Mesenchymal stem cell (in vitro differentiated cells and primary cell): ENCODE results near the gene ESPN.
A peak's percentile ranks its signal among the peaks of the same experiment; 100 is the strongest.

ENCODE experiments used
- DNase-seq: peaks from one replicate; pipeline ENCODE4 v3.0.0-alpha.2; 2013
- H2AFZ ChIP-seq: one replicate; pipeline ENCODE4 v1.6.1; 2013; ENCODE audit warnings: low read depth, mild to moderate bottlenecking, control low read depth, inconsistent platforms, low read length, moderate library complexity
- H2AK5ac ChIP-seq: 2 replicates; pipeline ENCODE4 v1.6.1; 2013; ENCODE audit warnings: low read length, moderate library complexity, mild to moderate bottlenecking, inconsistent platforms; ENCODE audit not compliant: severe bottlenecking
- H2BK120ac ChIP-seq: one replicate; pipeline ENCODE4 v1.6.1; 2013; ENCODE audit warnings: low read depth, mild to moderate bottlenecking, inconsistent platforms, low read length, moderate library complexity
- H2BK12ac ChIP-seq, 2 experiments: one replicate each; pipeline ENCODE4 v1.6.1; 2013; ENCODE audit warnings: inconsistent platforms in 2 of 2, low read length in 2 of 2, mild to moderate bottlenecking in 2 of 2, moderate library complexity in 2 of 2, control low read depth in 1 of 2
- H2BK15ac ChIP-seq: one replicate; pipeline ENCODE4 v1.6.1; 2013; ENCODE audit warnings: mild to moderate bottlenecking, low read depth, inconsistent platforms; ENCODE audit not compliant: poor library complexity, severe bottlenecking
- H2BK5ac ChIP-seq: 2 replicates; pipeline ENCODE4 v1.6.1; 2013; ENCODE audit warnings: low read depth, mild to moderate bottlenecking, low read length, control low read depth, inconsistent platforms; ENCODE audit not compliant: poor library complexity, severe bottlenecking
- H3K14ac ChIP-seq, 2 experiments: one replicate each; pipeline ENCODE4 v1.6.1; 2013; ENCODE audit warnings: inconsistent platforms in 2 of 2, low read length in 2 of 2, control low read depth in 1 of 2, mild to moderate bottlenecking in 1 of 2, moderate library complexity in 1 of 2
- H3K18ac ChIP-seq, 2 experiments: one replicate each; pipeline ENCODE4 v1.6.1; 2013; ENCODE audit warnings: inconsistent platforms in 2 of 2, low read length in 2 of 2, control low read depth in 1 of 2, low read depth in 1 of 2, mild to moderate bottlenecking in 1 of 2
- H3K23ac ChIP-seq, 2 experiments: one replicate each; pipeline ENCODE4 v1.6.1; 2013; ENCODE audit warnings: inconsistent platforms in 2 of 2, low read length in 2 of 2, mild to moderate bottlenecking in 2 of 2, moderate library complexity in 2 of 2, control low read depth in 1 of 2
- H3K27ac ChIP-seq: 2 replicates; pipeline ENCODE4 v1.5.1; 2013; ENCODE audit warnings: mild to moderate bottlenecking, moderate library complexity, low read length, control low read depth, inconsistent platforms; ENCODE audit not compliant: poor library complexity, severe bottlenecking
- H3K27me3 ChIP-seq, 2 experiments: 2 replicates each; pipeline versions ENCODE4 v1.6.1 to v1.7.0; 2013; ENCODE audit warnings: low read length in 2 of 2, mild to moderate bottlenecking in 2 of 2, moderate library complexity in 2 of 2, control low read depth in 1 of 2, inconsistent platforms in 1 of 2; ENCODE audit not compliant: control insufficient read depth in 1 of 2, insufficient read depth in 1 of 2
- H3K36me3 ChIP-seq, 2 experiments: 2 replicates each; pipeline versions ENCODE4 v1.6.1 to v1.7.0; 2013; ENCODE audit warnings: low read length in 2 of 2, control low read depth in 1 of 2, inconsistent platforms in 1 of 2, low read depth in 1 of 2, mild to moderate bottlenecking in 1 of 2; ENCODE audit not compliant: insufficient read depth in 2 of 2, control insufficient read depth in 1 of 2
- H3K4ac ChIP-seq, 2 experiments: one replicate each; pipeline ENCODE4 v1.6.1; 2013; ENCODE audit warnings: inconsistent platforms in 2 of 2, low read length in 2 of 2, mild to moderate bottlenecking in 2 of 2, moderate library complexity in 2 of 2, control low read depth in 1 of 2, low read depth in 1 of 2
- H3K4me1 ChIP-seq: 2 replicates; pipeline ENCODE4 v1.6.1; 2013; ENCODE audit warnings: low read depth, low read length, control low read depth; ENCODE audit not compliant: control insufficient read depth, insufficient read depth
- H3K4me2 ChIP-seq: 2 replicates; pipeline ENCODE4 v1.6.1; 2013; ENCODE audit warnings: low read length, mild to moderate bottlenecking, inconsistent platforms; ENCODE audit not compliant: poor library complexity, severe bottlenecking
- H3K4me3 ChIP-seq, 2 experiments: 2 replicates each; pipeline versions ENCODE4 v1.5.1 to v1.7.0; 2013; ENCODE audit warnings: low read length in 2 of 2, mild to moderate bottlenecking in 2 of 2, control low read depth in 1 of 2, low read depth in 1 of 2; ENCODE audit not compliant: insufficient read depth in 1 of 2
- H3K79me1 ChIP-seq: replicated peaks from 2 replicates; pipeline ENCODE4 v1.6.1; 2013; ENCODE audit warnings: mild to moderate bottlenecking, control low read depth, low read length, inconsistent platforms; ENCODE audit not compliant: poor library complexity, severe bottlenecking
- H3K9ac ChIP-seq: 2 replicates; pipeline ENCODE4 v1.7.0; 2013; ENCODE audit warnings: mild to moderate bottlenecking, low read length, moderate library complexity
- H3K9me3 ChIP-seq: 2 replicates; pipeline ENCODE4 v1.7.0; 2013; ENCODE audit warnings: mild to moderate bottlenecking, low read length; ENCODE audit not compliant: control insufficient read depth
- H4K8ac ChIP-seq: one replicate; pipeline ENCODE4 v1.6.1; 2013; ENCODE audit warnings: inconsistent platforms, mild to moderate bottlenecking, low read length, moderate library complexity
- H4K91ac ChIP-seq: one replicate; pipeline ENCODE4 v1.6.1; 2013; ENCODE audit warnings: mild to moderate bottlenecking, low read length, inconsistent platforms
- WGBS: methylation state at CpG from one replicate; pipeline ENCODE4 v1.1.7; 2013; ENCODE audit warnings: mixed read lengths; 5-methylcytosine and 5-hydroxymethylcytosine counted together

ESPN gene

GRCh38 chr1:6487804-6488484, 63.4 kb downstream of the ESPN start:
- Histone ChIP-seq H2BK15ac (no peak overlapping the region), H4K8ac (peak overlapping the region; percentile 48), H3K4ac (no peak overlapping the region), H3K27me3 (peaks cover 0 to 21% of the 10 kb centered on the region in 2 experiments), H3K4me3 (no peak overlapping the region), H3K9me3 (no peaks in the 10 kb centered on the region), H2BK5ac (no peak overlapping the region), H3K36me3 (peaks cover 0 to 26% of the 10 kb centered on the region in 2 experiments), H2BK120ac (no peak overlapping the region), H3K23ac (no peak overlapping the region), H3K4me2 (no peak overlapping the region), H3K9ac (no peak overlapping the region), H3K18ac (no peak overlapping the region), H3K4me1 (peaks cover 58% of the 10 kb centered on the region), H3K79me1 (peaks cover 53% of the 10 kb centered on the region), H4K91ac (no peak overlapping the region), H2BK12ac (no peak overlapping the region), H3K14ac (no peak overlapping the region), H3K27ac (no peak overlapping the region), H2AK5ac (no peak overlapping the region), H2AFZ (no peak overlapping the region)
- whole genome bisulfite sequencing, result 95% methylated on average over 14 of the region's 14 CpGs
- DNase-seq, result no peak

- H3K27me3 ChIP-seq, result peaks cover 0 to 19% of the 10 kb centered on the region in 2 experiments
- H2BK120ac ChIP-seq, result no peak overlapping the region
- no peak overlapping the region for H3K23ac ChIP-seq
- peak overlapping the region; percentile 16 for H4K91ac ChIP-seq
- H3K14ac ChIP-seq, result no peak overlapping the region
- no peak overlapping the region for H3K18ac ChIP-seq
- peaks cover 50% of the 10 kb centered on the region for H3K79me1 ChIP-seq
- no peak overlapping the region for H2BK15ac ChIP-seq
- peak overlapping the region; percentile 7 for H4K8ac ChIP-seq
- H2AFZ ChIP-seq, result no peak overlapping the region
- H3K36me3 ChIP-seq, result peaks cover 0 to 24% of the 10 kb centered on the region in 2 experiments
- H3K9me3 ChIP-seq, result no peaks in the 10 kb centered on the region
- no peak overlapping the region for H3K4me2 ChIP-seq
- no peak overlapping the region for H2AK5ac ChIP-seq
- H3K9ac ChIP-seq, result no peak overlapping the region
- no peak for DNase-seq
- no peak overlapping the region for H2BK12ac ChIP-seq
- H3K4me1 ChIP-seq, result peaks cover 58% of the 10 kb centered on the region
- H3K4ac ChIP-seq, result peak overlapping the region in 1 of 2 experiments; percentile 73
- H3K4me3 ChIP-seq, result no peak overlapping the region
- H2BK5ac ChIP-seq, result no peak overlapping the region
- H3K27ac ChIP-seq, result no peak overlapping the region
- WGBS, result 88% methylated on average over 13 of the region's 13 CpGs
Observed at GRCh38 chr1:6488602-6489382, 64.2 kb downstream of the ESPN start.

GRCh38 chr1:6489383-6489765, 64.8 kb downstream of the ESPN start:
- H3K4me3 ChIP-seq, result peak overlapping the region in 1 of 2 experiments; percentile 90
- H3K18ac ChIP-seq, result no peak overlapping the region
- H3K9ac ChIP-seq, result no peak overlapping the region
- H2BK5ac ChIP-seq, result no peak overlapping the region
- no peak overlapping the region for H4K8ac ChIP-seq
- H3K4ac ChIP-seq, result peak overlapping the region in 1 of 2 experiments; percentile 73
- no peak overlapping the region for H2BK15ac ChIP-seq
- H3K36me3 ChIP-seq, result peaks cover 0 to 20% of the 10 kb centered on the region in 2 experiments
- no peaks in the 10 kb centered on the region for H3K9me3 ChIP-seq
- H2AK5ac ChIP-seq, result peak overlapping the region; percentile 27
- H2AFZ ChIP-seq, result peak overlapping the region; percentile 2
- H3K23ac ChIP-seq, result no peak overlapping the region
- H2BK12ac ChIP-seq, result no peak overlapping the region
- H3K79me1 ChIP-seq, result peaks cover 44% of the 10 kb centered on the region
- peak overlapping the region in 1 of 2 experiments; percentile 63 for H3K14ac ChIP-seq
- WGBS, result 76% methylated on average over 9 of the region's 9 CpGs
- peaks cover 54% of the 10 kb centered on the region for H3K4me1 ChIP-seq
- peak overlapping the region; percentile 99 for H3K4me2 ChIP-seq
- DNase-seq, result no peak
- no peak overlapping the region for H4K91ac ChIP-seq
- no peak overlapping the region for H2BK120ac ChIP-seq
- no peak overlapping the region for H3K27ac ChIP-seq
- H3K27me3 ChIP-seq, result peaks cover 0 to 13% of the 10 kb centered on the region in 2 experiments

GRCh38 chr1:6489799-6490180, 65.2 kb downstream of the ESPN start:
- Histone ChIP-seq H2BK12ac (peak overlapping the region; percentile 18 to 37), H4K8ac (peak overlapping the region; percentile 94), H3K23ac (peak overlapping the region in 1 of 2 experiments; percentile 91), H3K4me2 (peak overlapping the region; percentile 99), H3K27me3 (peaks cover 0 to 9% of the 10 kb centered on the region in 2 experiments), H3K18ac (peak overlapping the region; percentile 82 to 91), H3K27ac (peak overlapping the region; percentile 62), H2AFZ (peak overlapping the region; percentile 85), H2BK5ac (no peak overlapping the region), H3K4me1 (peaks cover 52% of the 10 kb centered on the region), H3K4me3 (peak overlapping the region; percentile 75 to 90), H3K36me3 (peaks cover 0 to 20% of the 10 kb centered on the region in 2 experiments), H3K9me3 (no peaks in the 10 kb centered on the region), H2BK120ac (peak overlapping the region; percentile 86), H4K91ac (peak overlapping the region; percentile 70), H3K4ac (peak overlapping the region in 1 of 2 experiments; percentile 76), H3K9ac (peak overlapping the region; percentile 88), H3K79me1 (peaks cover 42% of the 10 kb centered on the region), H2BK15ac (no peak overlapping the region), H3K14ac (peak overlapping the region; percentile 79 to 86), H2AK5ac (peak overlapping the region; percentile 27)
- DNase-seq, result peak; percentile 75
- WGBS, result 14% methylated on average over 21 of the region's 21 CpGs
